HepG2 (cell line): Measurements from ENCODE around the gene ADAMTS4. TPM values are rescaled to one million over a fixed set of nuclear protein-coding genes. Genes with fewer than 3 reads are reported as not detected.

ENCODE experiments used
- ATAC-seq: fragments of 200-7000 bp; cut with Tn5 transposase; 3 replicates; pipeline ENCODE4 v1.9.1; 2020; ENCODE audit warnings: mild to moderate bottlenecking, moderate library complexity
- BruUV-seq: library from RNA; stranded (reverse); fragments of 400-500 nt; replicated peaks from 2 replicates; lab custom pipeline; 2021; lab: Mats Ljungman, UMichigan
- CTCF ChIA-PET: fragments of 300-600 bp; formaldehyde crosslinking; extraction: SDS; loops from one replicate; lab custom pipeline; 2021; ENCODE audit warnings: low total read pairs, inconsistent platforms, low intra/inter-chr PET ratio; lab: Yijun Ruan, JAX
- POLR2A ChIA-PET: fragments of 350-600 bp; sonication (Branson Sonifier 250); formaldehyde crosslinking; loops from one replicate; lab custom pipeline; 2020; ENCODE audit warnings: antibody characterized with exemption, inconsistent platforms; lab: Yijun Ruan, JAX
- DNase-seq: peaks from one replicate; pipeline ENCODE4 v3.0.0-alpha.2; 2015; ENCODE audit warnings: low spot score
- FAIRE-seq: peaks from 3 replicates; lab custom pipeline; 2011; peaks lifted over from hg19 to GRCh38; lab: Jason Lieb, UNC
- H2AFZ ChIP-seq: one replicate; pipeline ENCODE4 v1.6.1; 2011; ENCODE audit warnings: low read length, inconsistent platforms
- H3K27ac ChIP-seq: fragments of 300-600 bp; 3 replicates; pipeline ENCODE4 v1.8.0; 2011; ENCODE audit warnings: mixed run types, mild to moderate bottlenecking, mixed read lengths, low read length, inconsistent platforms; ENCODE audit not compliant: insufficient read depth; ENCODE audit errors: extremely low read length
- H3K27me3 ChIP-seq, 2 experiments: fragments of 200-600 bp in 1 of 2; 2 replicates in 1 of 2; 3 replicates in 1 of 2; pipeline versions ENCODE4 v1.6.0 to v1.8.0; 2011; ENCODE audit warnings: low read length in 2 of 2, mild to moderate bottlenecking in 2 of 2, moderate library complexity in 2 of 2, inconsistent platforms in 1 of 2; ENCODE audit not compliant: insufficient read depth in 2 of 2, control insufficient read depth in 1 of 2
- H3K36me3 ChIP-seq, 2 experiments: fragments of 200-600 bp in 1 of 2; replicated peaks in 1 of 2; 2 replicates in 1 of 2; 3 replicates in 1 of 2; pipeline versions ENCODE4 v1.5.1 to v1.8.0; 2011; ENCODE audit warnings: low read length in 2 of 2, inconsistent platforms in 1 of 2; ENCODE audit not compliant: insufficient read depth in 2 of 2, control insufficient read depth in 1 of 2
- H3K4me1 ChIP-seq: 2 replicates; pipeline ENCODE4 v1.5.1; 2012; ENCODE audit warnings: low read length, inconsistent platforms; ENCODE audit not compliant: insufficient read depth
- H3K4me2 ChIP-seq: 2 replicates; pipeline ENCODE4 v1.6.0; 2011; ENCODE audit warnings: low read depth, low read length, inconsistent platforms
- H3K4me3 ChIP-seq, 3 experiments: fragments of 200-600 bp in 1 of 3; sonication (generic), shearing (Covaris generic) in 1 of 3; replicated peaks in 1 of 3; 2 replicates each; pipeline ENCODE4 v1.5.1; 2011 to 2016; ENCODE audit warnings: low read length in 3 of 3, inconsistent platforms in 2 of 3, low read depth in 2 of 3, mild to moderate bottlenecking in 2 of 3, control low read depth in 1 of 3, mixed read lengths in 1 of 3; ENCODE audit not compliant: insufficient read depth in 1 of 3
- H3K79me2 ChIP-seq: one replicate; pipeline ENCODE4 v1.6.1; 2011; ENCODE audit warnings: low read length, inconsistent platforms; ENCODE audit not compliant: insufficient read depth
- H3K9ac ChIP-seq: 2 replicates; pipeline ENCODE4 v1.6.0; 2011; ENCODE audit warnings: mild to moderate bottlenecking, low read depth, low read length, inconsistent platforms; ENCODE audit not compliant: insufficient read depth
- H3K9me3 ChIP-seq: 2 replicates; pipeline ENCODE4 v1.5.1; 2012; ENCODE audit warnings: mild to moderate bottlenecking, low read length
- H4K20me1 ChIP-seq: 2 replicates; pipeline ENCODE4 v1.6.0; 2011; ENCODE audit warnings: inconsistent platforms, mild to moderate bottlenecking, low read length, moderate library complexity; ENCODE audit not compliant: insufficient read depth
- HOXA9 ChIP-seq: sonication (generic); formaldehyde crosslinking; IDR thresholded peaks from 2 replicates; pipeline ENCODE4 v1.8.1; 2022; ENCODE audit warnings: missing genetic modification reagents, mild to moderate bottlenecking, moderate library complexity, borderline replicate concordance
- SAP130 ChIP-seq: IDR thresholded peaks from 2 replicates; pipeline ENCODE4 v1.6.1; 2016; ENCODE audit warnings: low read depth
- TBL1XR1 ChIP-seq: fragments of 150-350 bp; IDR thresholded peaks from 2 replicates; pipeline ENCODE4 v1.6.1; 2014; ENCODE audit warnings: borderline replicate concordance, low read length; ENCODE audit not compliant: partially characterized antibody
- ZNF18 ChIP-seq: sonication (generic); formaldehyde crosslinking; IDR thresholded peaks from 2 replicates; pipeline ENCODE4 v1.8.0; 2022; ENCODE audit warnings: mild to moderate bottlenecking, missing genetic modification reagents; ENCODE audit not compliant: insufficient replicate concordance
- ZNF205 ChIP-seq: IDR thresholded peaks from 2 replicates; pipeline ENCODE4 v1.6.1; 2018; ENCODE audit warnings: missing biosample characterization, missing genetic modification reagents
- ZNF280B ChIP-seq: sonication (generic); formaldehyde crosslinking; IDR thresholded peaks from 2 replicates; pipeline ENCODE4 v1.5.0; 2020; ENCODE audit warnings: missing genetic modification reagents, mild to moderate bottlenecking, borderline replicate concordance
- ZNF557 ChIP-seq: sonication (generic); formaldehyde crosslinking; IDR thresholded peaks from 2 replicates; pipeline ENCODE4 v1.4.0; 2020; ENCODE audit warnings: missing genetic modification reagents
- ZNF607 ChIP-seq: sonication (generic); formaldehyde crosslinking; IDR thresholded peaks from 2 replicates; pipeline ENCODE4 v1.5.1; 2020; ENCODE audit warnings: missing genetic modification reagents, mild to moderate bottlenecking, borderline replicate concordance
- WGBS: methylation state at CpG from one replicate; pipeline ENCODE4 v1.1.6; 2017; ENCODE audit warnings: low lambda C conversion rate; 5-methylcytosine and 5-hydroxymethylcytosine counted together
- in situ Hi-C: cut with HindIII; loops from 2 replicates; pipeline ENCODE4 v1.10.0; 2017; ENCODE audit warnings: low pct_unique_long_range_greater_than_20kb; ENCODE audit not compliant: extremely low pct_ligation_motif_present
- intact Hi-C: fragments of 100-400 bp; cut with micrococcal nuclease; formaldehyde crosslinking; loops from one replicate; pipeline ENCODE4 v1.10.0; 2022; ENCODE audit not compliant: unreplicated experiment
- polyA plus RNA-seq, 8 experiments: library from polyadenylated mRNA; depleted of rRNA in 3 of 8; stranded (reverse) in 7 of 8; unstranded in 1 of 8; fragments of >200 nt; fragmentation: Illumina TruSeq in 4 of 8; extraction: Trizol in 4 of 8; gene quantifications; 2 replicates each; pipeline versions ENCODE4 v1.2.1 to v1.2.3, GENCODE V29; 2011 to 2016; ENCODE audit warnings: low read depth in 4 of 8, missing spikeins in 1 of 8, mixed read lengths in 1 of 8; ENCODE audit not compliant: insufficient read depth in 1 of 8
- total RNA-seq, 5 experiments: library from RNA; depleted of rRNA; stranded (reverse); fragments of >200 nt; fragmentation: Illumina TruSeq; extraction: Trizol; gene quantifications; 2 replicates each; pipeline ENCODE4 v1.2.3, GENCODE V29; 2016; ENCODE audit warnings: low read depth in 1 of 5

ADAMTS4 gene
- total and polyA plus RNA-seq, 2 of the 13 experiments (the other 11 are each of a cell fraction or from before 2014, with no cell fraction given): 0.51 to 1.7 TPM

GRCh38 chr1:161233102-161233501 is 34.2 kb upstream of the ADAMTS4 start:
- WGBS: 86% methylated on average over 9 of the region's 9 CpGs
- no peak overlapping the region for H2AFZ ChIP-seq
- no peaks in the 10 kb centered on the region for H3K9me3 ChIP-seq
- H3K4me2 ChIP-seq: no peak overlapping the region
- H3K27me3 ChIP-seq: no peaks in the 10 kb centered on the region
- in situ Hi-C loops (no loop called here), intact Hi-C loops (no loop called here)
- ATAC-seq (no peak), FAIRE-seq (no peak), DNase-seq (no peak)
- no peak overlapping the region for H3K4me3 ChIP-seq
- no peak for TF ChIP-seq ZNF280B (CRISPR knock-in tag)
- TF ChIP-seq ZNF607 (CRISPR knock-in tag): no peak
- no peak for TF ChIP-seq TBL1XR1
- no peak for TF ChIP-seq ZNF557 (CRISPR knock-in tag)
- TF ChIP-seq ZNF205: no peak
- TF ChIP-seq SAP130 (CRISPR knock-in tag): no peak
- no peak for TF ChIP-seq ZNF18 (CRISPR knock-in tag)
- no peak for TF ChIP-seq HOXA9 (CRISPR knock-in tag)
- ChIA-PET POLR2A (no interaction called here), CTCF (no interaction called here)
- peaks cover 12 to 31% of the 10 kb centered on the region in 2 experiments; a peak in 4 of 5 replicates for H3K36me3 ChIP-seq
- no TSS peak for BruUV-seq
- no peak overlapping the region for H3K27ac ChIP-seq
- H3K79me2 ChIP-seq: no peaks in the 10 kb centered on the region
- H3K4me1 ChIP-seq: peaks cover 37% of the 10 kb centered on the region
- H4K20me1 ChIP-seq: no peaks in the 10 kb centered on the region
- H3K9ac ChIP-seq: no peak overlapping the region
